ENCODE data around the gene CADPS.

CADPS gene

DNA sequence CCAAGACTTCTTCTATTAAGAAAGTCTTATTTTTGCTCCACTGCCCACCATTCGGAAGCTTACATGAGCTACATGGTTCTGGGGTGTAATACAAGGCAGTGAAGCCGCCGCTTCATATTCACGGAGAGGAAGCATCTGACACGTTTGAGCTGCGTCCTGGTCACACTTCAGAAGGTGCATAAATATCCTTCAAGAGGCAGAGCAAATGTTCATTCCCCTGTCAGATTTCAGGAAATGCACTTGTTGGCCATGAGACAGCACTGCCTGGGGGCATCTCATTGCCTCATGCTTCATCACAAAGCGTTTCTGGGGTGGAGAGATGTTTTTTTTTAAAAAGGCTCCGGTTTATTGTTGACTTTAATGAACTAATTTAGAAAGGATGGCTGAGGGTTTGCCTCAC is 119.9 kb downstream of the CADPS start:
- no peak for TF ChIP-seq CTCF (conservative IDR thresholded peaks at IDR 0.05)
- no peak for TF ChIP-seq ZFX (IDR thresholded peaks at IDR 0.05)
- H3K27ac ChIP-seq, result no peak overlapping the region

DNA sequence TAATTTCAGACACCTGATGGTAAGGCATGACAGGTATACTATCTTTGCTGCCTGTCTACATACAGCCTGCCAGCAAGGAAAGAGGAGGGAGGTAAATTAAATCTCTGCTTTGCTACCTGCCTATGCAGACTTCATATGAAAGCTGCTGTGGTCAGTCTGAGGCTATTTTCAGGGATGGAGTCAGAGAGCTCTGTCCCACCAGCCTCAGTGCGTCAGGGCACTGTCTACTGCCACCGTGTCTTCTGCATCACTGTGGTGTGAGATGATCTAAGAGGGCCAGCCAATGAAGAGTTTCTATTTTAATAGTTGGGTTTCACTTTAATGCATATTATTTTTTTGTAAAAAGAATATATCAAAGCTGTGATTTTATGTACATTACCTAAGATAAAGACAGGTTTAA is 125.6 kb downstream of the CADPS start:
- no peak overlapping the region for H3K27ac ChIP-seq
- TF ChIP-seq CTCF (conservative IDR thresholded peaks at IDR 0.05) (no peak), ZFX (IDR thresholded peaks at IDR 0.05) (no peak)

GRCh38 chr3:62749130-62749529 is 126.1 kb downstream of the CADPS start:
- TF ChIP-seq ZFX (IDR thresholded peaks at IDR 0.05) (no peak), CTCF (conservative IDR thresholded peaks at IDR 0.05) (no peak)
- H3K27ac ChIP-seq, result no peak overlapping the region

DNA sequence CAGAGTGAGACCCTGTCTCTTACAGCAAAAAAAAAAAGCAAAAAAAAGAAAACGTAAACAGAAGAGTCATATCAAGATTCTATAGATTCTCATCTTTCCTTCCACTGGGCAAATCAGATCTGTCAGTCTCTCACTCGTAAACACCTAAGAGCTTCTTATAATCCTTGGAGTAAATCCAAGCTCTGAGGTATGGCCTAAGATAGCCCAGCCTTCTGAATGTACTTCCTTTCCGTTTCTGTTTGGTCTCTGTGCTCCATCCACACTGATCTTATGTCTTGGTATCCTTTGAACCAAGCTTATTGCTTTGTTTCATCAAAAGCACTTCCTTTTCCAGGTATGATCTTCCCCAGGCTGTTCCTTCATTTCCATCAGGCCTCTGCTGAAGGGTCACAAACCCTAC is 137.8 kb downstream of the CADPS start:
- TF ChIP-seq ZFX (IDR thresholded peaks at IDR 0.05), result no peak
- TF ChIP-seq CTCF (conservative IDR thresholded peaks at IDR 0.05), result no peak
- H3K27ac ChIP-seq, result no peak overlapping the region

DNA sequence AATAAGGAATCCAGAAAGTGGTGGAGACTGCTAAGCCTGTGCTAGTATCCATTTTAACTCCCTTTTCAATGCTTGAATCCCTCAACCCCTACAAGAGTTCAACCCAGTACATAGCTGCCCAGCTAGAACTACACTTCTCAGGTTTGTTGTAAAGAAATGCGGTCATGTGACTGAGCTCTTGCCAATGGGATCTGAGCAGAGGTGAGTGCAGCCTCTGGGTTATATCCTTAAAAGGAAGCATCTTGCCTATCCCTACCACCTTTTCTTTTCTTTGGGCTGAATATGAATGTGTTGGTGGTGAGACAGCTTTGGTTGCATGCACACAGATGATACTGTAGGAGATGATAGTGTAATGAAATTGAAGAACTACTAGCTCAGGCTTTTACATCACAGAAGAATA is 139.7 kb downstream of the CADPS start:
- H3K27ac ChIP-seq, result no peak overlapping the region
- no peak for TF ChIP-seq CTCF (conservative IDR thresholded peaks at IDR 0.05)
- TF ChIP-seq ZFX (IDR thresholded peaks at IDR 0.05), result no peak

DNA sequence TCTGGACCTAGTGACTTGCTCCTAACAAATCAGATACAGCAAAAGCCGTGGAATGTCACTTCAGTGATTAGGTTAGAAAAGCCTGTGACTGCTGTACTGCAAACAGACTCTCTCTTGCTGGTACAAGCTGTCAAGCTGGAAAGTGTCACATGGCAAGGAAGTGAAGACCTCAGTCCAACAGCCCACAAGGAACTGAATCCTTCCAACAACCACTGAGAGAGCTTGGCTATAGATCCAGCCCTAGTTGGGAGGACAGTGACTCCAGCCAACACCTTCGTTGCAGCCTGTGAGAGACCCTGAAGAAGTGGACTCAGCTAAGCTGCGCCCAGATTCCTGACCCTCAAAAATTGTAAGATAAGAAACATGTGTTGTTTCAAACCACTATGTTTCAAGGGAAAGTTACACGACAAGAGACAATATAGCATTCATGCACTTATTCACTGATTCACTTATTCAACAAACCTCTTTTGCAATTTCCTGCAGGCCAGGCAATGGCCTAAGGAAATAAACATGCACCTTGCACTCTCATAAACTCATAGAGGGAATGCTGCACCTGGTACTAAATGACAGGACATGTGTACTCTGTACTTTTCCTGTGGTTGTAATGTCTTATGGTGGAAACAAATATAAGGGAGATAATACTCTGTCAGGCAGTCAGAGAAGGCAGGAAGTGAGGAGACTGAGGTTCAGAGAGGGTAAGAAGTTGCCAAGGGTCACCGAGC is 142.9 kb downstream of the CADPS start:
- TF ChIP-seq ZFX (IDR thresholded peaks at IDR 0.05), result no peak
- TF ChIP-seq CTCF (conservative IDR thresholded peaks at IDR 0.05), result no peak
- H3K27ac ChIP-seq, result no peak overlapping the region

GRCh38 chr3:62727981-62728380 is 147.2 kb downstream of the CADPS start:
- TF ChIP-seq ZFX (IDR thresholded peaks at IDR 0.05) (no peak), CTCF (conservative IDR thresholded peaks at IDR 0.05) (no peak)
- no peak overlapping the region for H3K27ac ChIP-seq
